DND-41 (cell line): ENCODE data around the gene KLHL3.

Experiments
- ATAC-seq: fragments of 200-7000 bp; cut with Tn5 transposase; 3 replicates; pipeline ENCODE4 v1.9.1; 2021; ENCODE audit warnings: low read depth; ENCODE audit not compliant: insufficient read depth
- DNase-seq: peaks from one replicate; pipeline ENCODE4 v3.0.0-alpha.2; 2020
- H2AFZ ChIP-seq: 2 replicates; pipeline ENCODE4 v1.6.0; 2012; ENCODE audit warnings: low read depth, low read length
- H3K27ac ChIP-seq: 2 replicates; pipeline ENCODE4 v1.5.1; 2012; ENCODE audit warnings: low read length, inconsistent platforms
- H3K27me3 ChIP-seq: fragments of 200-600 bp; sonication (generic); 2 replicates; pipeline ENCODE4 v1.6.0; 2012; ENCODE audit warnings: low read length, mild to moderate bottlenecking, inconsistent platforms; ENCODE audit not compliant: insufficient read depth, poor library complexity
- H3K36me3 ChIP-seq: 2 replicates; pipeline ENCODE4 v1.5.1; 2012; ENCODE audit warnings: low read length, inconsistent platforms; ENCODE audit not compliant: insufficient read depth
- H3K4me1 ChIP-seq: 2 replicates; pipeline ENCODE4 v1.5.1; 2012; ENCODE audit warnings: mild to moderate bottlenecking, low read length; ENCODE audit not compliant: insufficient read depth
- H3K4me2 ChIP-seq: 2 replicates; pipeline ENCODE4 v1.6.0; 2012; ENCODE audit warnings: mild to moderate bottlenecking, moderate library complexity, low read length, inconsistent platforms; ENCODE audit not compliant: insufficient read depth
- H3K4me3 ChIP-seq, 2 experiments: fragments of 200-600 bp in 1 of 2; shearing (Covaris generic) in 1 of 2; 2 replicates each; pipeline ENCODE4 v1.5.1; 2012 to 2016; ENCODE audit warnings: inconsistent platforms in 2 of 2, low read length in 2 of 2, mild to moderate bottlenecking in 2 of 2, low read depth in 1 of 2, moderate library complexity in 1 of 2
- H3K79me2 ChIP-seq: 2 replicates; pipeline ENCODE4 v1.6.0; 2012; ENCODE audit warnings: low read length, inconsistent platforms; ENCODE audit not compliant: insufficient read depth
- H3K9ac ChIP-seq: 2 replicates; pipeline ENCODE4 v1.6.0; 2012; ENCODE audit warnings: low read depth, mild to moderate bottlenecking, inconsistent platforms, low read length, moderate library complexity
- H3K9me3 ChIP-seq: 2 replicates; pipeline ENCODE4 v1.5.1; 2012; ENCODE audit warnings: low read length, moderate library complexity, mild to moderate bottlenecking, inconsistent platforms; ENCODE audit not compliant: insufficient read depth, severe bottlenecking
- H4K20me1 ChIP-seq: 2 replicates; pipeline ENCODE4 v1.6.0; 2012; ENCODE audit warnings: low read length; ENCODE audit not compliant: insufficient read depth
- EZH2 ChIP-seq: IDR thresholded peaks from 3 replicates; pipeline ENCODE4 v1.6.1; 2012; ENCODE audit warnings: borderline replicate concordance, low read depth, mild to moderate bottlenecking, moderate library complexity, low read length, inconsistent platforms; ENCODE audit not compliant: severe bottlenecking
- TF ChIP-seq, protein P1 (sequence below): IDR thresholded peaks from 2 replicates; pipeline ENCODE4 v1.5.1; 2012; ENCODE audit warnings: borderline replicate concordance, low read length, moderate library complexity, mild to moderate bottlenecking; ENCODE audit not compliant: poor library complexity, severe bottlenecking; ENCODE audit errors: extremely low read depth

KLHL3 gene

DNA sequence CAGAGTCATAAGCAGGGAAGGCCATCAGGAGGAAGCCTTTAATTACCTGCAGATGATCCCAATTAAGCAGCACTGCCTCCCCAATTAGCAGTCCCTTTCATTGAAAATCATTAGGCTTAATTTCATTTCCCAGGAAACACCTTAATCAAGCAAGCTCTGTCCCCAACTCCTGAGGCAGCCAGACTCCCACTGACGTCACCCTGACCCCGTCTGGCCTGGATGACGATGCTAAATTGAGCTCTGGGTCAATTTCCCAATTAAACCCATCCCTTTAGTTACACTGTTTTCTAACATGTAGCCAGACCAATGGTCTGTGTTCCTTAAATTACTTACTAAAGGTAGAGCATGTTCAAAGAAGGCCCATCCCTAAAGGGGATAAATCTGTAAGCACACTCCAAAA, 152.8 kb downstream of the KLHL3 start:
- Histone ChIP-seq H4K20me1 (no peaks in the 10 kb centered on the region), H3K36me3 (no peaks in the 10 kb centered on the region), H3K4me2 (no peak overlapping the region), H2AFZ (no peak overlapping the region), H3K9ac (no peak overlapping the region), H3K27ac (no peak overlapping the region), H3K4me3 (no peak overlapping the region), H3K79me2 (no peaks in the 10 kb centered on the region), H3K4me1 (no peaks in the 10 kb centered on the region), H3K27me3 (peaks cover 13% of the 10 kb centered on the region), H3K9me3 (no peaks in the 10 kb centered on the region)
- DNase-seq: no peak
- no peak for ATAC-seq
- TF ChIP-seq, protein P1, sequence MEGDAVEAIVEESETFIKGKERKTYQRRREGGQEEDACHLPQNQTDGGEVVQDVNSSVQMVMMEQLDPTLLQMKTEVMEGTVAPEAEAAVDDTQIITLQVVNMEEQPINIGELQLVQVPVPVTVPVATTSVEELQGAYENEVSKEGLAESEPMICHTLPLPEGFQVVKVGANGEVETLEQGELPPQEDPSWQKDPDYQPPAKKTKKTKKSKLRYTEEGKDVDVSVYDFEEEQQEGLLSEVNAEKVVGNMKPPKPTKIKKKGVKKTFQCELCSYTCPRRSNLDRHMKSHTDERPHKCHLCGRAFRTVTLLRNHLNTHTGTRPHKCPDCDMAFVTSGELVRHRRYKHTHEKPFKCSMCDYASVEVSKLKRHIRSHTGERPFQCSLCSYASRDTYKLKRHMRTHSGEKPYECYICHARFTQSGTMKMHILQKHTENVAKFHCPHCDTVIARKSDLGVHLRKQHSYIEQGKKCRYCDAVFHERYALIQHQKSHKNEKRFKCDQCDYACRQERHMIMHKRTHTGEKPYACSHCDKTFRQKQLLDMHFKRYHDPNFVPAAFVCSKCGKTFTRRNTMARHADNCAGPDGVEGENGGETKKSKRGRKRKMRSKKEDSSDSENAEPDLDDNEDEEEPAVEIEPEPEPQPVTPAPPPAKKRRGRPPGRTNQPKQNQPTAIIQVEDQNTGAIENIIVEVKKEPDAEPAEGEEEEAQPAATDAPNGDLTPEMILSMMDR: no peak
- no peak for TF ChIP-seq EZH2

DNA sequence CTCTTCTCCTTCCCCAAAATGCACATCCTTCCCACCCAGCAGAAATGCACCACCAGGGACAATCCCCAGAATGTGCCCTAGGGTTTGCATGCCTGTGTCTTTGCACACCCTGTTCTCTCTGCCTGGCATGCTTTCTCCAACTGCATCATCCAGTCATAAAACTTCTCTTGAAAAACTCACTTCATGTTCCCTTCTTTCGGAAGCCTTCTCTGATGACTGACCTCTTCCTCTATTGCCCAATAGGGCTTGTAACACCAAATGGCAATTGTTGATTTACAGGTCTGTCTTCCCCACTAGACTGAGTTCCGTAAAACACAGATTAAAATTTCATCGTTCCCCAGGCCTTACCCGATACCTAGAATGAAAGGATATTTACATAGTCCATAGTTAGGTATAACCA, 153.7 kb downstream of the KLHL3 start:
- Histone ChIP-seq H3K9me3 (no peaks in the 10 kb centered on the region), H3K4me3 (no peak overlapping the region), H3K9ac (no peak overlapping the region), H2AFZ (no peak overlapping the region), H4K20me1 (no peaks in the 10 kb centered on the region), H3K27me3 (peaks cover 10% of the 10 kb centered on the region), H3K79me2 (no peaks in the 10 kb centered on the region), H3K4me2 (no peak overlapping the region), H3K27ac (no peak overlapping the region), H3K4me1 (no peaks in the 10 kb centered on the region), H3K36me3 (no peaks in the 10 kb centered on the region)
- ATAC-seq (no peak), DNase-seq (no peak)
- no peak for TF ChIP-seq EZH2
- TF ChIP-seq, protein P1: no peak

DNA sequence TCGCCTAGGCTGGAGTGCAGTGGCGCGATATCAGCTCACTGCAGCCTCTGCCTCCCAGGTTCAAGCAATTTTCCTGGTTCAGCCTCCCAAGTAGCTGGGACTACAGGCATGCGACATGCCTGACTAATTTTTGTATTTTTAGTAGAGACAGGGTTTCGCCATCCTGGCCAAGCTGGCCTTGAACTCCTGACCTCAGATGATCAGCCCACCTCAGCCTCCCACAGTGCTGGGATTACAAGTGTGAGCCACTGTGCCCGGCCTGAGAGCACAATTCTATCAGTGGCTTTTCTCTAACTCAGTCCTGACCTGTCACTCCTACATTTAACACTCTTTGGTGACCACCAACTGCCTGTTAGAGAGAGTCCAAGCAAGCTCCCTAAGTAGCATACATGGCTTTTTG, 154.1 kb downstream of the KLHL3 start:
- no peak overlapping the region for H3K4me3 ChIP-seq
- TF ChIP-seq EZH2: no peak
- TF ChIP-seq, protein P1: no peak
- H2AFZ ChIP-seq: no peak overlapping the region
- DNase-seq (no peak), ATAC-seq (no peak)
- H4K20me1 ChIP-seq: no peaks in the 10 kb centered on the region
- no peaks in the 10 kb centered on the region for H3K9me3 ChIP-seq
- no peaks in the 10 kb centered on the region for H3K79me2 ChIP-seq
- no peaks in the 10 kb centered on the region for H3K36me3 ChIP-seq
- H3K4me1 ChIP-seq: no peaks in the 10 kb centered on the region
- H3K27ac ChIP-seq: no peak overlapping the region
- H3K9ac ChIP-seq: no peak overlapping the region
- H3K4me2 ChIP-seq: no peak overlapping the region
- peaks cover 10% of the 10 kb centered on the region for H3K27me3 ChIP-seq

DNA sequence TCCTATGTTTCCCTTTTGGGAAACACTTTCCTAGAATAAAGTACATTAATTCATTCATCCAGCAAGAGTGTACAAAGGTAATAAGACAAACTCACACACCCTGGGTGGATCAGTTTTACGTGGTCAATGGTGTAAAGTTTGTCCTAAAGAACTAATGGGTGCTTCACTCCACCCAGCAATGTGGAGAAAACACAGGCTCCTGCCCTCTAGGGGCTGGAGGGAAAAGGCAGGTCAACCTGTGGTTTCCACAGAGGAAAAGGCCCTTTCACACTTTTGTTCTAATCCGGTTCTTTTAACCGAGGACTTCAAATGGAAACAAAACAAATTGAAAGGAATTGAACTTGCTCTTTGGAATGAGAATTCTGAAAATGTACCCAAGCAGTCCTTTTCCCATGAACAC, 155.9 kb downstream of the KLHL3 start:
- Histone ChIP-seq H3K4me2 (no peak overlapping the region), H3K9me3 (no peaks in the 10 kb centered on the region), H3K4me3 (no peak overlapping the region), H2AFZ (no peak overlapping the region), H3K27me3 (peaks cover 10% of the 10 kb centered on the region), H3K36me3 (no peaks in the 10 kb centered on the region), H3K4me1 (no peaks in the 10 kb centered on the region), H4K20me1 (no peaks in the 10 kb centered on the region), H3K27ac (no peak overlapping the region), H3K79me2 (no peaks in the 10 kb centered on the region), H3K9ac (no peak overlapping the region)
- DNase-seq: no peak
- ATAC-seq: no peak; the same call in 2 of the 3 replicates
- TF ChIP-seq EZH2: no peak
- TF ChIP-seq, protein P1: peak; percentile 33
